ENCODE results near the gene SCUBE1. TPM values are rescaled to one million over a fixed set of nuclear protein-coding genes. Genes with fewer than 3 reads are reported as not detected.

The SCUBE1 gene
- total and polyA plus RNA-seq, 2 of the 4 experiments (the other 2 are of a cell fraction) = not detected

- H3K56ac ChIP-seq (ENCODE audit: extremely low read depth, insufficient read depth, low read length) = no peak overlapping the region
- H4K8ac ChIP-seq (ENCODE audit: low read depth in 2 of 2, low read length in 2 of 2) = no peak overlapping the region
- ChIA-PET POLR2A (ENCODE audit: unreplicated experiment) (no interaction called here), CTCF (no interaction called here)
- no peak overlapping the region for H3K18ac ChIP-seq (ENCODE audit: low read depth, low read length)
- no peak overlapping the region for H3K9ac ChIP-seq (ENCODE audit: low read depth, low read length)
- H3K4me1 ChIP-seq (ENCODE audit: control insufficient read depth, insufficient read depth, low read length) = no peaks in the 10 kb centered on the region
- intact Hi-C loops (cut with micrococcal nuclease) (no loop called here), in situ Hi-C loops (cut with MboI; ENCODE audit: low sequenced_read_pairs) (no loop called here), dilution Hi-C loops (cut with HindIII; ENCODE audit: low sequenced_read_pairs, unreplicated experiment) (no loop called here)
- ATAC-seq (ENCODE audit: low read depth) (no peak), DNase-seq (no peak)
- no peak overlapping the region for H4K91ac ChIP-seq (ENCODE audit: insufficient read depth, low read depth, low read length)
- no peak overlapping the region for H3K27ac ChIP-seq (ENCODE audit: insufficient read depth, low read length)
- H3K23ac ChIP-seq (ENCODE audit: low read depth, low read length) = no peak overlapping the region
- no peak overlapping the region for H4K5ac ChIP-seq (ENCODE audit: low read depth, low read length)
- H2AK5ac ChIP-seq (ENCODE audit: low read depth, low read length) = no peak overlapping the region
- no peaks in the 10 kb centered on the region for H3K36me3 ChIP-seq (ENCODE audit: control insufficient read depth, insufficient read depth, low read length)
- peaks cover 26% of the 10 kb centered on the region for H3K27me3 ChIP-seq (ENCODE audit: control insufficient read depth, insufficient read depth, low read length)
- no peaks in the 10 kb centered on the region for H3K9me3 ChIP-seq (ENCODE audit: control insufficient read depth, insufficient read depth, low read length)
- no peak overlapping the region for H3K4me2 ChIP-seq (ENCODE audit: low read depth, low read length)
- no peak overlapping the region for H2AFZ ChIP-seq (replicated peaks; ENCODE audit: low read length, poor library complexity)
- no peaks in the 10 kb centered on the region for H4K20me1 ChIP-seq (ENCODE audit: insufficient read depth, low read length)
- H2BK5ac ChIP-seq (ENCODE audit: low read depth, low read length, poor library complexity, severe bottlenecking) = no peak overlapping the region
- no peak overlapping the region for H2BK120ac ChIP-seq (ENCODE audit: low read depth, low read length)
- no peaks in the 10 kb centered on the region for H3K79me1 ChIP-seq (ENCODE audit: low read depth in 1 of 2, low read length in 2 of 2)
- no peak overlapping the region for H3K4me3 ChIP-seq (ENCODE audit: insufficient read depth, low read depth, low read length)
- no peak overlapping the region for H3K14ac ChIP-seq (replicated peaks; ENCODE audit: low read depth, low read length)
- no peak overlapping the region for H2BK20ac ChIP-seq (ENCODE audit: low read depth, low read length)
- TF ChIP-seq RFX5 (IDR thresholded peaks at IDR 0.05; ENCODE audit: low read depth, low read length) = no peak
- no peak for TF ChIP-seq BHLHE40 (IDR thresholded peaks at IDR 0.05; ENCODE audit: low read depth, low read length)
- TF ChIP-seq USF2 (IDR thresholded peaks at IDR 0.05; ENCODE audit: low read depth, low read length) = no peak
- TF ChIP-seq ELK1 (IDR thresholded peaks at IDR 0.05; ENCODE audit: borderline replicate concordance, low read depth, low read length) = no peak
- no peak for TF ChIP-seq CHD1 (IDR thresholded peaks at IDR 0.05; ENCODE audit: low read depth, low read length)
- no peak for TF ChIP-seq MAFK (IDR thresholded peaks at IDR 0.05; ENCODE audit: low read depth, low read length)
- no peak for TF ChIP-seq CEBPB (IDR thresholded peaks at IDR 0.05; ENCODE audit: low read depth, low read length)
- no peak for TF ChIP-seq POLR2A (IDR thresholded peaks at IDR 0.05; ENCODE audit: low read depth, low read length)
- H2BK15ac ChIP-seq (ENCODE audit: low read depth, low read length) = no peak overlapping the region
- no peak overlapping the region for H3K4ac ChIP-seq (ENCODE audit: low read depth, low read length)
- peak overlapping the region; percentile 28 for H2AK9ac ChIP-seq (replicated peaks; ENCODE audit: low read depth, low read length, poor library complexity)
- H3K9me1 ChIP-seq (ENCODE audit: insufficient read depth, low read length) = no peaks in the 10 kb centered on the region
- WGBS, 2 experiments (ENCODE audit: extremely low coverage in 2 of 2, insufficient read length in 1 of 2) = 81% methylated on average over 4 of the region's 23 CpGs; no CpG with 5 or more reads in 1 of the 2 experiments
- BruUV-seq (replicated peaks) = no TSS peak
Observed at GRCh38 chr22:43212434-43212952, 130.7 kb downstream of the SCUBE1 start.

Measured in IMR-90 (cell line).